GM20431 (cell line): Measurements from ENCODE around the gene SYF2.
"Not testable (repeated sequence)": the region's sequence is repeated elsewhere in the genome, so short reads cannot be mapped to it uniquely, and the experiment has no call there.

Source experiments
- in situ Hi-C: fragments of 300-500 bp; cut with MseI, MboI; formaldehyde crosslinking; loops from one replicate; pipeline ENCODE4 v1.15.0; 2020; ENCODE audit warnings: low sequenced_read_pairs; ENCODE audit not compliant: unreplicated experiment

SYF2 gene

GRCh38 chr1:25232027-25232865 is at the start of gene SYF2:
Gene SYF2 (minus strand): TSS chr1:25232502. CDS start chr1:25232467, 35 bp downstream.
- in situ Hi-C loops = no loop called here

- in situ Hi-C loops = not testable (repeated sequence)
Observed at GRCh38 chr1:25279693-25280111, 47.4 kb upstream of the SYF2 start.

GRCh38 chr1:25278790-25279189 is 46.5 kb upstream of the SYF2 start:
- in situ Hi-C loops = not testable (repeated sequence)

GRCh38 chr1:25278358-25278757 is 46.1 kb upstream of the SYF2 start:
- in situ Hi-C loops = not testable (repeated sequence)

GRCh38 chr1:25277295-25277694 is 45.0 kb upstream of the SYF2 start:
- in situ Hi-C loops = not testable (repeated sequence)

- in situ Hi-C loops = not testable (repeated sequence)
Observed at GRCh38 chr1:25275648-25276047, 43.3 kb upstream of the SYF2 start.

- in situ Hi-C loops = not testable (repeated sequence)
Observed at GRCh38 chr1:25272238-25272637, 39.9 kb upstream of the SYF2 start, which contains the start of gene RHD. Gene RHD (plus strand): TSS chr1:25272509. CDS start chr1:25272548, 39 bp downstream.

- in situ Hi-C loops = not testable (repeated sequence)
Observed at GRCh38 chr1:25268143-25268760, 36.0 kb upstream of the SYF2 start.

- in situ Hi-C loops = not testable (repeated sequence)
Observed at GRCh38 chr1:25267288-25268142, 35.2 kb upstream of the SYF2 start.

GRCh38 chr1:25266554-25267287 is 34.4 kb upstream of the SYF2 start:
- in situ Hi-C loops = not testable (repeated sequence)

- in situ Hi-C loops = not testable (repeated sequence)
Observed at GRCh38 chr1:25260336-25260735, 28.0 kb upstream of the SYF2 start.

- in situ Hi-C loops = loop anchor here (10.0 kb wide), 1 partner anchor 85 kb away; no protein-coding TSS in a partner anchor
Observed at GRCh38 chr1:25259813-25260212, 27.5 kb upstream of the SYF2 start.

- in situ Hi-C loops = loop anchor here (10.0 kb wide), 1 partner anchor 88 kb away; no protein-coding TSS in a partner anchor
Observed at GRCh38 chr1:25257196-25257595, 24.9 kb upstream of the SYF2 start.

GRCh38 chr1:25256578-25256965 is 24.3 kb upstream of the SYF2 start:
- in situ Hi-C loops = loop anchor here (10.0 kb wide), 1 partner anchor 88 kb away; no protein-coding TSS in a partner anchor

GRCh38 chr1:25255706-25256577 is 23.6 kb upstream of the SYF2 start:
- in situ Hi-C loops = loop anchor here (10.0 kb wide), 1 partner anchor 89 kb away; no protein-coding TSS in a partner anchor

- in situ Hi-C loops = loop anchor here (10.0 kb wide), 1 partner anchor 91 kb away; no protein-coding TSS in a partner anchor
Observed at GRCh38 chr1:25253911-25254310, 21.6 kb upstream of the SYF2 start.

- in situ Hi-C loops = no loop called here
Observed at GRCh38 chr1:25247829-25248754, 15.8 kb upstream of the SYF2 start.
